GM12878 (cell line): ENCODE results near the gene GCSAM. TPM values are rescaled to one million over a fixed set of nuclear protein-coding genes. Genes with fewer than 3 reads are reported as not detected.

Experiments
- BCL3 ChIP-seq: IDR thresholded peaks from 2 replicates; pipeline ENCODE4 v1.6.1; 2011; ENCODE audit warnings: borderline replicate concordance, low read depth, mild to moderate bottlenecking, moderate library complexity, low read length; ENCODE audit not compliant: insufficient read depth, poor library complexity, severe bottlenecking
- CEBPB ChIP-seq, 2 experiments: fragments of 150-350 bp in 1 of 2; IDR thresholded peaks; 2 replicates each; pipeline ENCODE4 v1.6.1; 2012 to 2014; ENCODE audit warnings: low read depth in 2 of 2, low read length in 2 of 2, borderline replicate concordance in 1 of 2, inconsistent platforms in 1 of 2
- GATAD2B ChIP-seq: fragments of 450-650 bp; conservative IDR thresholded peaks from 2 replicates; pipeline ENCODE4 v1.6.1; 2017; ENCODE audit warnings: low read depth, mild to moderate bottlenecking, moderate library complexity
- HDAC2 ChIP-seq: fragments of 200-600 bp; sonication (generic); IDR thresholded peaks from 2 replicates; pipeline ENCODE4 v1.6.1; 2017
- IKZF1 ChIP-seq: fragments of 450-650 bp; conservative IDR thresholded peaks from 2 replicates; pipeline ENCODE4 v1.6.1; 2017; ENCODE audit warnings: antibody characterized with exemption, mild to moderate bottlenecking
- MEF2B ChIP-seq: fragments of 450-650 bp; IDR thresholded peaks from 2 replicates; pipeline ENCODE4 v1.6.1; 2018; ENCODE audit warnings: mild to moderate bottlenecking, moderate library complexity; ENCODE audit not compliant: partially characterized antibody, poor library complexity, severe bottlenecking
- PML ChIP-seq: IDR thresholded peaks from 2 replicates; pipeline ENCODE4 v1.6.1; 2012; ENCODE audit warnings: low read length, inconsistent platforms
- RAD21 ChIP-seq: IDR thresholded peaks from 2 replicates; pipeline ENCODE4 v1.6.1; 2011; ENCODE audit warnings: mild to moderate bottlenecking, low read depth, low read length, moderate library complexity; ENCODE audit not compliant: insufficient read depth
- RELB ChIP-seq: fragments of 450-650 bp; IDR thresholded peaks from 2 replicates; pipeline ENCODE4 v1.6.1; 2017; ENCODE audit warnings: low read depth, mild to moderate bottlenecking, moderate library complexity
- REST ChIP-seq: IDR thresholded peaks from 2 replicates; pipeline ENCODE4 v1.6.1; 2012; ENCODE audit warnings: mild to moderate bottlenecking, low read depth, low read length
- SPI1 ChIP-seq: IDR thresholded peaks from 2 replicates; pipeline ENCODE4 v1.6.1; 2011; ENCODE audit warnings: low read depth, mild to moderate bottlenecking, low read length, moderate library complexity, borderline replicate concordance; ENCODE audit not compliant: insufficient read depth
- TAF1 ChIP-seq: IDR thresholded peaks from 2 replicates; pipeline ENCODE4 v1.6.1; 2011; ENCODE audit warnings: mild to moderate bottlenecking, low read depth, low read length, borderline replicate concordance
- ZBTB4 ChIP-seq: fragments of 450-650 bp; formaldehyde crosslinking; IDR thresholded peaks from 2 replicates; pipeline ENCODE4 v1.4.0; 2022; ENCODE audit warnings: mild to moderate bottlenecking, moderate library complexity
- ZNF384 ChIP-seq: IDR thresholded peaks from 2 replicates; pipeline ENCODE4 v1.6.1; 2012; ENCODE audit warnings: low read depth, mild to moderate bottlenecking, low read length, improper control_type of control experiment, borderline replicate concordance
- ZNF592 ChIP-seq: fragments of 450-650 bp; IDR thresholded peaks from 2 replicates; pipeline ENCODE4 v1.6.1; 2017; ENCODE audit warnings: mild to moderate bottlenecking, moderate library complexity
- polyA plus RNA-seq, 11 experiments: library from polyadenylated mRNA; depleted of rRNA in 4 of 11; unstranded in 6 of 11; stranded (reverse) in 5 of 11; fragments of >200 nt; fragmentation: Nextera tagmentation in 4 of 11; fragmentation: Illumina TruSeq in 1 of 11; extraction: Ambion mirVana in 4 of 11; extraction: Trizol in 1 of 11; gene quantifications; 1 replicate in 1 of 11; 2 replicates in 10 of 11; pipeline versions ENCODE4 v1.2.1 to v1.2.3, GENCODE V29; 2011 to 2016; ENCODE audit warnings: inconsistent platforms in 2 of 11, missing spikeins in 2 of 11, low read depth in 1 of 11
- total RNA-seq, 4 experiments: library from RNA; depleted of rRNA in 3 of 4; stranded (reverse); fragments of >200 nt in 3 of 4; fragmentation: Illumina TruSeq in 1 of 4; extraction: Trizol in 1 of 4; gene quantifications; 2 replicates each; pipeline versions ENCODE4 v1.2.1 to v1.2.3, GENCODE V29; 2013 to 2021

The GCSAM gene
- total and polyA plus RNA-seq, 10 of the 15 experiments (the other 5 are each of a cell fraction or from before 2014, with no cell fraction given) = 81.5 to 407 (median 107) TPM

GRCh38 chr3:112123548-112123947 is 9.5 kb downstream of the GCSAM start (continued):
- TF ChIP-seq ZNF592 (peak; percentile 75), HDAC2 (no peak), ZBTB4 (CRISPR knock-in tag) (0 out of 2 replicates have a peak, but pooled peaks have one; percentile 28), MEF2B (peak; percentile 9), IKZF1 (0 out of 2 replicates have a peak, but pooled peaks have one; percentile 2), RELB (no peak), RAD21 (0 out of 2 replicates have a peak, but pooled peaks have one; percentile 2), ZNF384 (no peak), TAF1 (no peak), BCL3 (peak; percentile 96), REST (no peak), CEBPB (IDR thresholded peaks at IDR 0.05; ENCODE audit: borderline replicate concordance in 1 of 2, low read depth in 2 of 2, low read length in 2 of 2) (no peak), PML (0 out of 2 replicates have a peak, but pooled peaks have one; percentile 19), SPI1 (peak; percentile 84), GATAD2B (no peak)
